AG04450 (cell line): Measurements from ENCODE around the gene MAN1C1. TPM values are rescaled to one million over a fixed set of nuclear protein-coding genes. Genes with fewer than 3 reads are reported as not detected.

Experiments
- CTCF ChIA-PET: fragments of 300-600, 350-600 bp; formaldehyde crosslinking; extraction: SDS; loops from one replicate; lab custom pipeline; 2022; ENCODE audit warnings: antibody characterized with exemption, inconsistent platforms; lab: Charles Lee
- POLR2A ChIA-PET: fragments of 350-600 bp; formaldehyde crosslinking; extraction: SDS; loops from one replicate; lab custom pipeline; 2021; ENCODE audit warnings: antibody characterized with exemption, inconsistent platforms; lab: Yijun Ruan, JAX
- DNase-seq: peaks from one replicate; pipeline ENCODE4 v3.0.0-alpha.2; 2011; ENCODE audit warnings: low read depth, low spot score
- H3K27ac ChIP-seq: one replicate; pipeline ENCODE4 v1.5.1; 2012; ENCODE audit warnings: low read depth, low read length, control low read depth
- H3K27me3 ChIP-seq: one replicate; pipeline ENCODE4 v1.6.0; 2012; ENCODE audit warnings: low read length; ENCODE audit not compliant: control insufficient read depth, insufficient read depth
- H3K4me3 ChIP-seq: 2 replicates; pipeline ENCODE4 v1.5.1; 2011; ENCODE audit warnings: mild to moderate bottlenecking, low read depth, low read length, control low read depth
- H3K9me3 ChIP-seq: 2 replicates; pipeline ENCODE4 v1.5.1; 2012; ENCODE audit warnings: low read length; ENCODE audit not compliant: control insufficient read depth, insufficient read depth
- CTCF ChIP-seq: IDR thresholded peaks from 2 replicates; pipeline ENCODE4 v1.5.1; 2011; ENCODE audit warnings: low read depth, low read length, control low read depth, inconsistent platforms
- polyA plus RNA-seq: library from polyadenylated mRNA; depleted of rRNA; stranded (reverse); fragments of >200 nt; gene quantifications from 2 replicates; pipeline ENCODE4 v1.2.3, GENCODE V29; 2011

The MAN1C1 gene
- polyA plus RNA-seq, 1 experiment, result 16.9 TPM

- H3K27ac ChIP-seq, result no peak overlapping the region
- H3K9me3 ChIP-seq, result no peaks in the 10 kb centered on the region
- no peak overlapping the region for H3K4me3 ChIP-seq
- CTCF ChIA-PET, result no interaction called here
- DNase-seq, result no peak
- TF ChIP-seq CTCF, result no peak
- H3K27me3 ChIP-seq, result no peaks in the 10 kb centered on the region
- POLR2A ChIA-PET, result no interaction called here
Observed at GRCh38 chr1:25780318-25781129, 163.9 kb downstream of the MAN1C1 start.

- Histone ChIP-seq H3K4me3 (no peak overlapping the region), H3K9me3 (no peaks in the 10 kb centered on the region), H3K27me3 (no peaks in the 10 kb centered on the region), H3K27ac (no peak overlapping the region)
- POLR2A ChIA-PET, result no interaction called here
- TF ChIP-seq CTCF, result no peak
- DNase-seq, result no peak
- CTCF ChIA-PET, result no interaction called here
Observed at GRCh38 chr1:25781130-25781433, 164.5 kb downstream of the MAN1C1 start.

GRCh38 chr1:25782608-25783201 lies 166.1 kb downstream of the MAN1C1 start:
- CTCF ChIA-PET, result no interaction called here
- DNase-seq, result no peak
- no peaks in the 10 kb centered on the region for H3K27me3 ChIP-seq

GRCh38 chr1:25784575-25785051 lies 168.0 kb downstream of the MAN1C1 start:
- no peaks in the 10 kb centered on the region for H3K9me3 ChIP-seq
- CTCF ChIA-PET, result interaction anchor here (0.7 to 1.1 kb wide), 2 partner anchors 13 to 308 kb away, joined by 3 read pairs; no protein-coding TSS in a partner anchor
- H3K27ac ChIP-seq, result no peak overlapping the region
- DNase-seq, result no peak
- H3K27me3 ChIP-seq, result no peaks in the 10 kb centered on the region
- H3K4me3 ChIP-seq, result no peak overlapping the region
- TF ChIP-seq CTCF, result no peak
- POLR2A ChIA-PET, result no interaction called here

More at GRCh38 chr1:25782608-25783201, 166.1 kb downstream of the MAN1C1 start:
- TF ChIP-seq CTCF, result no peak
- Histone ChIP-seq H3K4me3 (no peak overlapping the region), H3K27ac (no peak overlapping the region), H3K9me3 (no peaks in the 10 kb centered on the region)
- POLR2A ChIA-PET, result no interaction called here

GRCh38 chr1:25785333-25786067 lies 168.9 kb downstream of the MAN1C1 start:
- TF ChIP-seq CTCF, result no peak
- no peak overlapping the region for H3K27ac ChIP-seq
- no peaks in the 10 kb centered on the region for H3K9me3 ChIP-seq
- no peak overlapping the region for H3K4me3 ChIP-seq
- H3K27me3 ChIP-seq, result no peaks in the 10 kb centered on the region
- no peak for DNase-seq
- POLR2A ChIA-PET, result no interaction called here
- CTCF ChIA-PET, result interaction anchor here (0.7 to 1.1 kb wide), 2 partner anchors 12 to 309 kb away, joined by 3 read pairs; no protein-coding TSS in a partner anchor
